H1 (cell line): ENCODE results near the gene TMEM97. TPM values are rescaled to one million over a fixed set of nuclear protein-coding genes. Genes with fewer than 3 reads are reported as not detected.
"Not testable (repeated sequence)": the region's sequence is repeated elsewhere in the genome, so short reads cannot be mapped to it uniquely, and the experiment has no call there.

ENCODE experiments used
- CTCF ChIA-PET: fragments of 300-600 bp; sonication (Branson Sonifier 250); formaldehyde crosslinking; loops from one replicate; lab custom pipeline; 2021; ENCODE audit not compliant: partially characterized antibody; lab: Charles Lee
- POLR2A ChIA-PET: fragments of 300-600 bp; sonication (Branson Sonifier 250); formaldehyde crosslinking; loops from one replicate; lab custom pipeline; 2021; ENCODE audit warnings: inconsistent platforms; ENCODE audit not compliant: partially characterized antibody; lab: Charles Lee
- DNase-seq, 2 experiments: peaks; one replicate each; pipeline versions ENCODE4 v3.0.0 to v3.0.0-alpha.2; 2010 to 2022; ENCODE audit warnings: low spot score in 2 of 2, low read depth in 1 of 2, mixed read lengths in 1 of 2
- FAIRE-seq: peaks from 2 replicates; lab custom pipeline; 2011; peaks lifted over from hg19 to GRCh38; lab: Jason Lieb, UNC
- H2AFZ ChIP-seq: 2 replicates; pipeline ENCODE4 v1.8.1; 2012; ENCODE audit warnings: low read length, inconsistent platforms
- H2AK5ac ChIP-seq: 2 replicates; pipeline ENCODE4 v1.6.1; 2013; ENCODE audit warnings: low read depth, low read length
- H2BK120ac ChIP-seq: replicated peaks from 2 replicates; pipeline ENCODE3; 2013; ENCODE audit warnings: low read depth, low read length, inconsistent platforms
- H2BK12ac ChIP-seq: 2 replicates; pipeline ENCODE4 v1.6.1; 2013; ENCODE audit warnings: low read depth, low read length
- H2BK15ac ChIP-seq: 2 replicates; pipeline ENCODE4 v1.6.1; 2013; ENCODE audit warnings: low read length
- H2BK20ac ChIP-seq: 2 replicates; pipeline ENCODE4 v1.6.1; 2013; ENCODE audit warnings: low read length
- H2BK5ac ChIP-seq: 2 replicates; pipeline ENCODE4 v1.6.1; 2013; ENCODE audit warnings: low read depth, low read length
- H3K14ac ChIP-seq: 2 replicates; pipeline ENCODE4 v1.6.1; 2013; ENCODE audit warnings: inconsistent platforms; ENCODE audit not compliant: insufficient read length
- H3K18ac ChIP-seq: 2 replicates; pipeline ENCODE4 v1.6.1; 2013; ENCODE audit warnings: low read length; ENCODE audit errors: extremely low read depth
- H3K23ac ChIP-seq: 2 replicates; pipeline ENCODE4 v1.6.1; 2013; ENCODE audit warnings: inconsistent platforms; ENCODE audit not compliant: insufficient read length
- H3K23me2 ChIP-seq: 2 replicates; pipeline ENCODE4 v1.6.1; 2013; ENCODE audit warnings: low read depth, low read length
- H3K27ac ChIP-seq: 2 replicates; pipeline ENCODE4 v1.6.1; 2011; ENCODE audit warnings: low read depth, low read length, inconsistent platforms
- H3K27me3 ChIP-seq, 4 experiments: replicated peaks in 1 of 4; 1 replicate in 1 of 4; 2 replicates in 3 of 4; pipeline versions ENCODE4 v1.6.1 to v1.8.1; 2011 to 2013; ENCODE audit warnings: low read length in 3 of 4, mild to moderate bottlenecking in 3 of 4, inconsistent platforms in 2 of 4, mixed read lengths in 2 of 4, moderate library complexity in 1 of 4; ENCODE audit not compliant: control insufficient read depth in 3 of 4, insufficient read depth in 3 of 4; ENCODE audit errors: extremely low read depth in 1 of 4
- H3K36me3 ChIP-seq, 4 experiments: 2 replicates each; pipeline versions ENCODE4 v1.6.1 to v1.8.1; 2011 to 2013; ENCODE audit warnings: mild to moderate bottlenecking in 4 of 4, low read length in 3 of 4, moderate library complexity in 2 of 4, control low read depth in 1 of 4, inconsistent platforms in 1 of 4; ENCODE audit not compliant: insufficient read depth in 4 of 4, control insufficient read depth in 2 of 4
- H3K4ac ChIP-seq: replicated peaks from 2 replicates; pipeline ENCODE3; 2013; ENCODE audit warnings: low read length, low read depth, mixed read lengths, inconsistent platforms; ENCODE audit not compliant: insufficient read length
- H3K4me1 ChIP-seq, 4 experiments: replicated peaks in 1 of 4; 1 replicate in 1 of 4; 2 replicates in 3 of 4; pipeline versions ENCODE4 v1.6.1 to v1.8.1; 2011 to 2013; ENCODE audit warnings: low read length in 3 of 4, inconsistent platforms in 2 of 4, mixed read lengths in 1 of 4; ENCODE audit not compliant: insufficient read depth in 4 of 4, control insufficient read depth in 3 of 4
- H3K4me2 ChIP-seq, 2 experiments: 2 replicates each; pipeline versions ENCODE4 v1.6.1 to v1.8.1; 2011 to 2013; ENCODE audit warnings: low read depth in 2 of 2, low read length in 2 of 2, control low read depth in 1 of 2, inconsistent platforms in 1 of 2, mild to moderate bottlenecking in 1 of 2; ENCODE audit not compliant: insufficient read depth in 1 of 2
- H3K4me3 ChIP-seq, 4 experiments: fragments of 200-600, 300-600 bp in 1 of 4; sonication (generic), shearing (Covaris generic), sonication (Bioruptor Twin) in 1 of 4; 2 replicates each; pipeline versions ENCODE4 v1.5.1 to v1.8.1; 2011 to 2016; ENCODE audit warnings: low read length in 4 of 4, low read depth in 3 of 4, control low read depth in 2 of 4, inconsistent platforms in 2 of 4, mild to moderate bottlenecking in 2 of 4, mixed read lengths in 1 of 4, moderate library complexity in 1 of 4; ENCODE audit not compliant: insufficient read depth in 2 of 4; ENCODE audit errors: extremely low read depth in 1 of 4
- H3K56ac ChIP-seq: replicated peaks from 2 replicates; pipeline ENCODE3; 2013; ENCODE audit warnings: low read depth, mild to moderate bottlenecking, mixed read lengths, low read length, inconsistent platforms; ENCODE audit not compliant: insufficient read length
- H3K79me1 ChIP-seq: 2 replicates; pipeline ENCODE4 v1.6.1; 2013; ENCODE audit warnings: low read depth, low read length, control low read depth
- H3K79me2 ChIP-seq, 2 experiments: 2 replicates each; pipeline versions ENCODE4 v1.6.1 to v1.8.1; 2012 to 2013; ENCODE audit warnings: low read length in 2 of 2, mild to moderate bottlenecking in 2 of 2, inconsistent platforms in 1 of 2; ENCODE audit not compliant: insufficient read depth in 2 of 2, control insufficient read depth in 1 of 2
- H3K9ac ChIP-seq, 4 experiments: replicated peaks in 1 of 4; 1 replicate in 1 of 4; 2 replicates in 3 of 4; pipeline versions ENCODE4 v1.6.1 to v1.8.1; 2011 to 2013; ENCODE audit warnings: low read depth in 3 of 4, low read length in 3 of 4, control low read depth in 2 of 4, mild to moderate bottlenecking in 2 of 4, moderate library complexity in 2 of 4, inconsistent platforms in 1 of 4; ENCODE audit errors: extremely low read depth in 1 of 4
- H3K9me3 ChIP-seq, 2 experiments: 2 replicates each; pipeline versions ENCODE4 v1.6.1 to v1.8.1; 2012 to 2013; ENCODE audit warnings: mild to moderate bottlenecking in 2 of 2, moderate library complexity in 2 of 2, control low read depth in 1 of 2, inconsistent platforms in 1 of 2, low read depth in 1 of 2, low read length in 1 of 2, mixed read lengths in 1 of 2; ENCODE audit not compliant: insufficient read depth in 2 of 2
- H4K20me1 ChIP-seq, 2 experiments: replicated peaks in 1 of 2; 2 replicates each; pipeline versions ENCODE3 to v1.8.1; 2011 to 2013; ENCODE audit warnings: inconsistent platforms in 2 of 2, low read length in 2 of 2, mild to moderate bottlenecking in 1 of 2; ENCODE audit not compliant: insufficient read depth in 2 of 2, control insufficient read depth in 1 of 2
- H4K5ac ChIP-seq: 2 replicates; pipeline ENCODE4 v1.6.1; 2013; ENCODE audit warnings: low read length, low read depth, mixed read lengths, inconsistent platforms; ENCODE audit not compliant: insufficient read length
- H4K8ac ChIP-seq: 2 replicates; pipeline ENCODE4 v1.8.0; 2013; ENCODE audit warnings: mild to moderate bottlenecking, moderate library complexity, low read length, inconsistent platforms; ENCODE audit not compliant: insufficient read depth; ENCODE audit errors: extremely low read depth
- H4K91ac ChIP-seq: replicated peaks from 2 replicates; pipeline ENCODE3; 2013; ENCODE audit warnings: low read length, mixed read lengths, inconsistent platforms; ENCODE audit not compliant: insufficient read length
- WGBS, 2 experiments: shearing (Covaris generic) in 1 of 2; methylation state at CpG; one replicate each; pipeline versions ENCODE4 v1.1.6 to v1.1.7; 2013 to 2015; ENCODE audit warnings: low lambda C conversion rate in 2 of 2, mixed read lengths in 2 of 2, inconsistent platforms in 1 of 2, low coverage in 1 of 2, missing lambda C conversion rate in 1 of 2; ENCODE audit not compliant: insufficient replicate concordance in 2 of 2, insufficient coverage in 1 of 2, insufficient read length in 1 of 2; ENCODE audit errors: extremely low coverage in 1 of 2, missing lambda C conversion rate in 1 of 2; 5-methylcytosine and 5-hydroxymethylcytosine counted together
- polyA plus RNA-seq, 7 experiments: library from polyadenylated mRNA; depleted of rRNA in 3 of 7; stranded (reverse) in 5 of 7; unstranded in 2 of 7; fragments of >200 nt in 5 of 7; fragments of 200-250 nt in 2 of 7; gene quantifications; 1 replicate in 5 of 7; 2 replicates in 1 of 7; 4 replicates in 1 of 7; pipeline versions ENCODE4 v1.2.1 to v1.2.3, GENCODE V29; 2011 to 2013; ENCODE audit warnings: missing spikeins in 2 of 7, mixed read lengths in 2 of 7
- total RNA-seq: library from RNA; stranded (reverse); fragmentation: NEBNext Ultra II Directional; extraction: Animal tissue kit (Norgen Biotek cat#: 25700); gene quantifications from 2 replicates; pipeline ENCODE4 v1.2.1, GENCODE V29; 2021

TMEM97 gene
- total and polyA plus RNA-seq, 2 of the 8 experiments (the other 6 are each of a cell fraction or from before 2014, with no cell fraction given), result 126 to 130 TPM

DNA sequence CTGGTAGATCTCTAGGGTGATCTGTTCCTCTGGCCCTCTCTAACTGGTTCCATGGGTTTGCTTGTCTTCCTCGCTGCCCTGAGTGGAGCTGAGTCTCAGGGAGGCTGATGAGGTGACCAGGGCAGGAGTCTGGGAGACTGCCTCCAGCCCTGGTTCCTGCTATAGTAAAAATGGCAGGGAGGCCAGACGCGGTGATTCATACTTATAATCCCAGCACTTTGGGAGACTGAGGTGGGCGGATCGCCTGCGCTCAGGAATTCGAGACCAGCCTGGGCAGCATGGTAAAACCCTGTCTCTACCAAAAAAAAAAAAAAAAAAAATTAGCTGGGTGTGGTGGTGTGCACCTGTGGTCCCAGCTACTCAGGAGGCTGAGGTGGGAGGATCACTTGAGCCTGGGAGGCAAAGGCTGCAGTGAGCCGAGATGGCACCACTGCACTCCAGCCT is 19.8 kb downstream of the TMEM97 start:
- peaks cover 12% of the 10 kb centered on the region for H3K79me1 ChIP-seq
- H3K18ac ChIP-seq, H3K4me1 ChIP-seq, H3K9me3 ChIP-seq, H4K91ac ChIP-seq, H2BK20ac ChIP-seq, H3K27ac ChIP-seq, H2BK15ac ChIP-seq, DNase-seq, H3K23ac ChIP-seq, H2BK5ac ChIP-seq, H2AK5ac ChIP-seq, H3K4me3 ChIP-seq, H3K4ac ChIP-seq, FAIRE-seq, H3K27me3 ChIP-seq, H3K9ac ChIP-seq, H3K14ac ChIP-seq, H2AFZ ChIP-seq, H3K4me2 ChIP-seq, H3K56ac ChIP-seq, H2BK120ac ChIP-seq, H4K8ac ChIP-seq, H4K5ac ChIP-seq, H2BK12ac ChIP-seq, H4K20me1 ChIP-seq: not testable (repeated sequence)
- ChIA-PET CTCF (interaction anchor here (0.9 to 1.5 kb wide), 2 partner anchors 8 to 445 kb away, joined by 3 to 10 read pairs; partner anchors contain the start of gene LYRM9), POLR2A (interaction anchor here (0.7 to 1.7 kb wide), 4 partner anchors 10 to 504 kb away, joined by 3 to 5 read pairs (median 4); partner anchors contain the start of gene POLDIP2)
- WGBS, 2 experiments, result 94% methylated on average over 5 of the region's 8 CpGs; no CpG with 5 or more reads in 1 of the 2 experiments
- peaks cover 4 to 16% (median 12%) of the 10 kb centered on the region in 4 experiments; a peak in 7 of 8 replicates for H3K36me3 ChIP-seq
- H3K23me2 ChIP-seq, result peaks cover 10% of the 10 kb centered on the region; the same call in 1 of the 2 replicates
- H3K79me2 ChIP-seq, result peaks cover 0 to 13% of the 10 kb centered on the region in 2 experiments; a peak in 2 of 4 replicates
